Measurements from ENCODE around the gene SLC35F1. TPM values are rescaled to one million over a fixed set of nuclear protein-coding genes. Genes with fewer than 3 reads are reported as not detected.

The SLC35F1 gene
- polyA plus RNA-seq, 1 donor from 2014 or later, result 35.1 TPM

DNA sequence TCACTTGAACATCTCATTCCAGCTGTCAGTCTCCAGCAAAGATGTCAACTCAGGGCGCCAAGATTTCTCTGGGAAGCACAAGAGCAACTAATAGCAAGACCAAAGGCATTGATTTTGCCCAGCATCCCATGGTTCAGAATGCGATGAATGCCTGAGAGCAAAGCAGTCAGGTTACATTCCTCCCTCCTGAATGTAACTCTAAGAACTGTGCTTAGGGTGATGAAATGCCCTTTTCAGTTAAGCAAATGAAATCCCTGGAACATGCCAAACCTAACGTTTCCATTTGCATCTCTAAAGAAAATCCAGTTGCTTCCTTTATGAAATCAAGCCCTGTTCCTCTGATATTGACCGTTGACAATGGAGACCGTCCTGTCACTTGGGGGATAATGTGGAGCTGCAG lies 417.1 kb downstream of the SLC35F1 start:
- H3K4me2 ChIP-seq (ENCODE audit: low read length), result no peak overlapping the region
- no peaks in the 10 kb centered on the region for H3K27me3 ChIP-seq (ENCODE audit: insufficient read depth, low read depth, low read length)
- no peaks in the 10 kb centered on the region for H3F3A ChIP-seq (ENCODE audit: insufficient read depth, low read length, poor library complexity, severe bottlenecking)
- no peak overlapping the region for H2AFZ ChIP-seq (ENCODE audit: low read depth, low read length)
- no peaks in the 10 kb centered on the region for H3K9me2 ChIP-seq (ENCODE audit: insufficient read depth, low read length)
- H3K79me2 ChIP-seq (replicated peaks; ENCODE audit: insufficient read depth, low read length), result no peaks in the 10 kb centered on the region
- H3K36me3 ChIP-seq (ENCODE audit: insufficient read depth, low read length), result no peaks in the 10 kb centered on the region
- H3K9me3 ChIP-seq (ENCODE audit: low read length), result no peaks in the 10 kb centered on the region
- no peak overlapping the region for H3K9ac ChIP-seq (ENCODE audit: low read length)
- TF ChIP-seq EZH2 (IDR thresholded peaks at IDR 0.05; ENCODE audit: borderline replicate concordance, insufficient read depth, low read length, poor library complexity, severe bottlenecking), result no peak
- TF ChIP-seq POLR2AphosphoS5 (IDR thresholded peaks at IDR 0.05), result no peak
- TF ChIP-seq CTCF (IDR thresholded peaks at IDR 0.05; ENCODE audit: poor library complexity, severe bottlenecking), result no peak
- H4K20me1 ChIP-seq (ENCODE audit: insufficient read depth), result no peaks in the 10 kb centered on the region
- H3K4me3 ChIP-seq (ENCODE audit: low read length), result no peak overlapping the region
- no peak overlapping the region for H3K27ac ChIP-seq (ENCODE audit: low read length)

- TF ChIP-seq CTCF (IDR thresholded peaks at IDR 0.05; ENCODE audit: poor library complexity, severe bottlenecking) (no peak), MXI1 (conservative IDR thresholded peaks at IDR 0.05; ENCODE audit: poor library complexity, severe bottlenecking) (no peak), EZH2 (IDR thresholded peaks at IDR 0.05; ENCODE audit: borderline replicate concordance, insufficient read depth, low read length, poor library complexity, severe bottlenecking) (no peak), POLR2AphosphoS5 (IDR thresholded peaks at IDR 0.05) (no peak), TAF1 (IDR thresholded peaks at IDR 0.05; ENCODE audit: low read depth) (no peak), SMC3 (conservative IDR thresholded peaks at IDR 0.05; ENCODE audit: poor library complexity) (no peak), RAD21 (conservative IDR thresholded peaks at IDR 0.05) (no peak), EP300 (conservative IDR thresholded peaks at IDR 0.05; ENCODE audit: poor library complexity, severe bottlenecking) (no peak)
- TF ChIP-seq, protein P1, sequence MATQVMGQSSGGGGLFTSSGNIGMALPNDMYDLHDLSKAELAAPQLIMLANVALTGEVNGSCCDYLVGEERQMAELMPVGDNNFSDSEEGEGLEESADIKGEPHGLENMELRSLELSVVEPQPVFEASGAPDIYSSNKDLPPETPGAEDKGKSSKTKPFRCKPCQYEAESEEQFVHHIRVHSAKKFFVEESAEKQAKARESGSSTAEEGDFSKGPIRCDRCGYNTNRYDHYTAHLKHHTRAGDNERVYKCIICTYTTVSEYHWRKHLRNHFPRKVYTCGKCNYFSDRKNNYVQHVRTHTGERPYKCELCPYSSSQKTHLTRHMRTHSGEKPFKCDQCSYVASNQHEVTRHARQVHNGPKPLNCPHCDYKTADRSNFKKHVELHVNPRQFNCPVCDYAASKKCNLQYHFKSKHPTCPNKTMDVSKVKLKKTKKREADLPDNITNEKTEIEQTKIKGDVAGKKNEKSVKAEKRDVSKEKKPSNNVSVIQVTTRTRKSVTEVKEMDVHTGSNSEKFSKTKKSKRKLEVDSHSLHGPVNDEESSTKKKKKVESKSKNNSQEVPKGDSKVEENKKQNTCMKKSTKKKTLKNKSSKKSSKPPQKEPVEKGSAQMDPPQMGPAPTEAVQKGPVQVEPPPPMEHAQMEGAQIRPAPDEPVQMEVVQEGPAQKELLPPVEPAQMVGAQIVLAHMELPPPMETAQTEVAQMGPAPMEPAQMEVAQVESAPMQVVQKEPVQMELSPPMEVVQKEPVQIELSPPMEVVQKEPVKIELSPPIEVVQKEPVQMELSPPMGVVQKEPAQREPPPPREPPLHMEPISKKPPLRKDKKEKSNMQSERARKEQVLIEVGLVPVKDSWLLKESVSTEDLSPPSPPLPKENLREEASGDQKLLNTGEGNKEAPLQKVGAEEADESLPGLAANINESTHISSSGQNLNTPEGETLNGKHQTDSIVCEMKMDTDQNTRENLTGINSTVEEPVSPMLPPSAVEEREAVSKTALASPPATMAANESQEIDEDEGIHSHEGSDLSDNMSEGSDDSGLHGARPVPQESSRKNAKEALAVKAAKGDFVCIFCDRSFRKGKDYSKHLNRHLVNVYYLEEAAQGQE (IDR thresholded peaks at IDR 0.05; ENCODE audit: borderline replicate concordance), result no peak
Observed at GRCh38 chr6:118325220-118325860, 418.3 kb downstream of the SLC35F1 start.

More at GRCh38 chr6:118325220-118325860, 418.3 kb downstream of the SLC35F1 start:
- Histone ChIP-seq H4K20me1 (ENCODE audit: insufficient read depth) (no peaks in the 10 kb centered on the region), H3K36me3 (ENCODE audit: insufficient read depth, low read length) (no peaks in the 10 kb centered on the region), H3K4me3 (ENCODE audit: low read length) (no peak overlapping the region), H3K79me2 (replicated peaks; ENCODE audit: insufficient read depth, low read length) (no peaks in the 10 kb centered on the region), H2AFZ (ENCODE audit: low read depth, low read length) (no peak overlapping the region), H3K27me3 (ENCODE audit: insufficient read depth, low read depth, low read length) (no peaks in the 10 kb centered on the region), H3K9me2 (ENCODE audit: insufficient read depth, low read length) (no peaks in the 10 kb centered on the region), H3K4me2 (ENCODE audit: low read length) (no peak overlapping the region), H3K27ac (ENCODE audit: low read length) (no peak overlapping the region), H3F3A (ENCODE audit: insufficient read depth, low read length, poor library complexity, severe bottlenecking) (no peaks in the 10 kb centered on the region), H3K9ac (ENCODE audit: low read length) (no peak overlapping the region), H3K9me3 (ENCODE audit: low read length) (no peaks in the 10 kb centered on the region)

Data from neural cell (in vitro differentiated cells).